GM12892 (cell line): ENCODE results near the gene MTUS2.

Experiments
- POLR2A ChIP-seq: IDR thresholded peaks from 2 replicates; pipeline ENCODE4 v1.6.1; 2011; ENCODE audit warnings: low read depth, low read length, control low read depth
- POLR2AphosphoS5 ChIP-seq: IDR thresholded peaks from 2 replicates; pipeline ENCODE4 v1.6.1; 2011; ENCODE audit warnings: low read depth, low read length, control low read depth
- TAF1 ChIP-seq: IDR thresholded peaks from 2 replicates; pipeline ENCODE4 v1.6.1; 2011; ENCODE audit warnings: low read depth, mild to moderate bottlenecking, control low read depth, low read length, borderline replicate concordance

- TF ChIP-seq POLR2AphosphoS5 (no peak), POLR2A (no peak), TAF1 (no peak)
These were observed 286.5 kb downstream of the MTUS2 start for GRCh38 chr13:29106651-29107050.
